Stimulated activated naive B cell treated with anti-CD40 and anti-IgM and Interleukin-4, amounts not matched to agents 10 μg/mL and 1 μg/mL and 100 μg/mL, for 72 hours (primary cell): Measurements from ENCODE around the gene ANKRD11.

ENCODE experiments used
- ATAC-seq, 2 donors: fragments of 150-1000 bp; cut with Tn5 transposase; replicated peaks; 2 replicates each; pipeline ENCODE4 v1.10.0; 2021; ENCODE audit warnings: moderate library complexity in 1 of 2
- DNase-seq: peaks from one replicate; pipeline ENCODE4 v3.0.0; 2021
- H3K27ac Mint-ChIP-seq: one replicate; pipeline ENCODE4 v1.8.0; 2022; ENCODE audit warnings: mild to moderate bottlenecking, mixed read lengths
- H3K27me3 Mint-ChIP-seq, 2 donors: one replicate each; pipeline ENCODE4 v1.8.0; 2022; ENCODE audit warnings: mixed read lengths in 2 of 2
- H3K36me3 Mint-ChIP-seq, 2 donors: one replicate each; pipeline ENCODE4 v1.8.0; 2022; ENCODE audit warnings: mixed read lengths in 2 of 2, mild to moderate bottlenecking in 1 of 2
- H3K4me1 Mint-ChIP-seq, 2 donors: one replicate each; pipeline ENCODE4 v1.8.0; 2022; ENCODE audit warnings: mixed read lengths in 2 of 2, mild to moderate bottlenecking in 1 of 2
- H3K4me3 Mint-ChIP-seq, 2 donors: one replicate each; pipeline ENCODE4 v1.8.0; 2022; ENCODE audit warnings: mild to moderate bottlenecking in 2 of 2, mixed read lengths in 2 of 2, moderate library complexity in 1 of 2
- H3K9me3 Mint-ChIP-seq, 2 donors: one replicate each; pipeline ENCODE4 v1.8.0; 2022; ENCODE audit warnings: mixed read lengths in 2 of 2, mild to moderate bottlenecking in 1 of 2

The ANKRD11 gene

DNA sequence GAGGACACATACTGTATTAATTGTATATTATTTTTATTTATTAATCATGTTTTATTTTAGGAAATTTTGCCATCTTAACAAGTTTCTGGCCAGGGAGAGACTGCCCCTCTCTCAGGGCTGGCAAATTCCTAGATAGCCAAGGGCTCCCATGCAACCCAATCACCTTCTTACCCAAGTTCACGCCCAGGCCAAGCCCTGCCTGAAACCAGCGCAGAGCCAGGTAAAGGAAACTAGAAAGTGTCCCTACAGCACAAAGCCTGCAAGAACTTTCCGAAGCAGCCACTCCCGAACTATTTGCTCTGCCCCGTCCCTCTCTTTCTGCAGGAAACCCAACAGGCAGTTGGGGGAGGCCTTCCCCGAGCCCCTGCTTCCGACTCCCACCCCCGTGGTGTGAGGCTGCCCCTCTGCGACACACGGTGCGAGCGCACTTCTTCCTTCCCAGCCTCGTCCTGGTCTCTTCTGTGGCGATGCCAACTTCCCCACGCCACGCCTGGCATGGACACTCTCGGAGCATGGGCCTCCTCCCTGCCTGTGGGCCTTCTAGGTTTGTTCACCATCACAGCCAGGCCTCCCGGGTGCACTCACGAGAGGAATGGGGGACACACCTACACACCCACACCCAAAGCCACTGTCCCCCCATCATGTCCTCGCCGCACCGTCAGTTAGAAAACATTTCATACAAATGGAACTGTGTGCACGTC, 172.5 kb downstream of the ANKRD11 start:
- Mint-ChIP-seq H3K27me3 (no peaks in the 10 kb centered on the region), H3K4me3 (peak overlapping the region in 1 of 2 donors; percentile 51), H3K4me1 (peaks cover 81 to 97% of the 10 kb centered on the region in 2 donors), H3K36me3 (peaks cover 50 to 66% of the 10 kb centered on the region in 2 donors), H3K9me3 (no peaks in the 10 kb centered on the region), H3K27ac (peak overlapping the region; percentile 87)
- ATAC-seq (no peak), DNase-seq (no peak)

DNA sequence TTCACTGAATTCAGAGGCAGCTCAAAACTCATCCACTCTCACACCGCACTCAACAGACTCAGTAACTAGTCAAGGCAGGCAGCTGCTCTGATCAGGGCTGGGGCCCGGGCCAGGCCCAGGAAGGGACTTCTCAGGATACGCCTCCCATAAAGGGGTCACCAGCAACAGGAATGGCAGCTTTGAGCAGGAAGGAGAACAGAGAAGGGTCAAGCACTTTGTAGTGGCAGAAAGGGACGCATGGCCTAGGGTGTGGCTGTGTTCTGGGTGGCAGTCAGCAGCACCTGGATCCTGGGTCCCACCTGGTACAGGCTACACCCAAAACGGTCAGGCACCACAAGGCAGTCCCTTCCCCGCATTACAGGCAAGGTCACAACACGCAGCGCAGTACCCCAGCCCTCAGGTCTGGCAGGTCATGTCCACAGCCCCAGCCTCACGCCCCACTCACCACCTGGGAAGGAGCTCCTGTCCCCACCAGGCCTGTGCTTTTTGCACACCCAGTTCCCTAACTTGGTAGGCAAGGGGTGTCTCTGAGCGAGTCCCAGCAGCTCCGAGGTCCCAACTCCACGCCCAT, 173.2 kb downstream of the ANKRD11 start:
- Mint-ChIP-seq H3K27me3 (no peaks in the 10 kb centered on the region), H3K27ac (peak overlapping the region; percentile 73), H3K4me1 (peaks cover 77 to 92% of the 10 kb centered on the region in 2 donors), H3K36me3 (peaks cover 48 to 64% of the 10 kb centered on the region in 2 donors), H3K4me3 (peak overlapping the region; percentile 20 to 29), H3K9me3 (no peaks in the 10 kb centered on the region)
- ATAC-seq (no peak), DNase-seq (no peak)

DNA sequence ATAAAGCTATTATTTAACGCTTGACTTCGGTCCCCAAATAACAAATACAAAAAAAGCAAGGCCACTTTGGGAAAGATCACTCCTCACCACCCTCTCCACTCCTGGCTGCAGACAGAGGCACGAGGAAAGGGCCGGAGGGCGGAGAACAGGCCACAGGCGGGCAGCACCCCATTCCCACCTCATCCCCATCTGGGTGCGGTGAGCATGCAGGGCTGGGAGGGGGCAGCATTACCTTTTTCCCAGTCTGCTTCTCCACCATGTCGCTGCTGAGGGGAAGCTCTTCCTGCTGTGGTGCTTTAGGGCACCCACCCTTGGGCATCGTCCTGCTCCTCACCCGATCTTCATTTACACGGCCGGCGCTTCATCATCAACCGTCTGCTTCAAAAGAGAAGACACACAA, 173.7 kb downstream of the ANKRD11 start:
- ATAC-seq (no peak), DNase-seq (no peak)
- Mint-ChIP-seq H3K27ac (peak overlapping the region; percentile 94), H3K36me3 (peaks cover 45 to 60% of the 10 kb centered on the region in 2 donors), H3K4me1 (peaks cover 72 to 87% of the 10 kb centered on the region in 2 donors), H3K9me3 (no peaks in the 10 kb centered on the region), H3K4me3 (peak overlapping the region; percentile 20 to 73), H3K27me3 (no peaks in the 10 kb centered on the region)

DNA sequence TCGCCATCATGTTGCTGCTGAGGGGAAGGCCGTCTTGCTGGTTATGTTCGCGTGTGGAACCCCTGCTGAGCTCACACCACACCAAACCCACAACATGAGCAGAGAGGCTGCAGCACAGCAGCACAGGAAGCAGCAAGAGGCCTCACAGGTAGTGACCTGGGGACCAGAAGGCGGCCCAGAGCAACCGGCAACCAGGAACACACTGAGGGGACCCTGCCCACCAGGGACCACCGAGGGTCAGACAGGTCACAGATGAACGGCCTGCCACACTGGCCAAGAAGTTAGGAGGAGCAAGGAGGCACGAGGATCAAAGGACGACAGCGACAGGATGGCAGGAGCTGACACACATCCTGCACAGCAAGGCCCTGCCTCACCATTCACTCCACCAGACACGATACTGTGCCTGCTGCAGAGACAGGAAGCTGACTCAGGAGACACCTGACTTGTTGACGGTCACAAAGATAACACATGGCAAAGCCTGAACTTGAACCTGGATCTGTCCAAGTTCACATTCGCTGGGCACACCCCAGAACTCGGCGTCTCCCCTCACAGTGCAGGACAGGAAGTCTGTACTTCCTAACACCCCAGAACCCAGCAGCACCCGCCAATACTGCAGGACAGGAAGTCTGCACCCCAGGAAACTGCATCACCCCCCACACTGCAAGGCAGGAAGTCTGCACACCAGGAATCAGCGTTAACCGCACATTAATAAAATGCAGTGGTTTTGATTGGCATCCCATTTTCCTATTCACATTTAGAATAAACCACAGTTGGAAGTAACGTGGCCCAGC, 174.4 kb downstream of the ANKRD11 start:
- H3K4me1 Mint-ChIP-seq, result peaks cover 72 to 88% of the 10 kb centered on the region in 2 donors
- DNase-seq, result peak; percentile 15
- H3K4me3 Mint-ChIP-seq, result peak overlapping the region; percentile 58 to 73
- peak overlapping the region; percentile 94 for H3K27ac Mint-ChIP-seq
- peak; percentile 73 to 80 for ATAC-seq
- no peaks in the 10 kb centered on the region for H3K9me3 Mint-ChIP-seq
- H3K36me3 Mint-ChIP-seq, result peaks cover 45 to 62% of the 10 kb centered on the region in 2 donors
- H3K27me3 Mint-ChIP-seq, result no peaks in the 10 kb centered on the region

DNA sequence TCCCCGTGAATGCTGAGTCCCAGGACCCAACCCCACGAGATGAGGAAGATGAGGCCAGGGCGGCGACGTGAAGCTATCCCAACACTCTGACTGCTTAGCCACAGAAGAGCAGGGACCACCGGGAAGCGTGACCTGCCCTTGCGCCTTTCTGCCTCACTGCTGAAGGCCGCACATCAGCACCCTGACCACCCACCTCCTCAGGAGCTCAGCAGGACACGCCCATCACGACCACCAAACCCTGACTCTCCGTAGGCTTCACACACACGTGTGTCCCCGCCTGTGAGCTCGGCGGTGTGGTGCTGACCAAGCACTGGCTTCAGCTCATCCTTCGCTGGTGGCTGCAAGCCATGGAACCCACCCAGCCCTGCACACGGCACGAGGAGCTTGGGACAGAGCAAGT, 175.1 kb downstream of the ANKRD11 start:
- Mint-ChIP-seq H3K4me3 (no peak overlapping the region), H3K27me3 (no peaks in the 10 kb centered on the region), H3K9me3 (no peaks in the 10 kb centered on the region), H3K27ac (peak overlapping the region; percentile 94), H3K36me3 (peaks cover 45 to 63% of the 10 kb centered on the region in 2 donors), H3K4me1 (peaks cover 66 to 86% of the 10 kb centered on the region in 2 donors)
- DNase-seq (no peak), ATAC-seq (no peak)

DNA sequence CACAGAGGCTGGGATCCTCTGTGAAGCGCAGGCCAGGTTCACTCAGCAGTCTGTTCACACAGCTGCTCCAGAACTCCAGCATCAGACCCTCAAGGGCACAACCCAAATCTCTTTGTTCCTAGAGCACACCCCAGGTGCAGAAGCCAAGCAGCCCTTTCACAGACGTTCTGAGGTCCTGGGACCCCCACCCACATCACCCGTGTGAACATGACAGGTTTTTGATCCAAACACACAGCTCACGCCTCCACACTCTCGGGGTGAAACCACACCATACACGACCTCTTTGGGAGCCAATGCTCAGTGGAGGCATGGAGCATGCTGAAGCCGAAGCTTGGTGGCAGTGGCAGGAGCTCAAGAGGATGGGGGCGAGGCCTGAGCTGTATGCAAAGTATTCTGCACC, 175.5 kb downstream of the ANKRD11 start:
- DNase-seq, result no peak
- H3K4me1 Mint-ChIP-seq, result peaks cover 65 to 86% of the 10 kb centered on the region in 2 donors
- H3K36me3 Mint-ChIP-seq, result peaks cover 48 to 63% of the 10 kb centered on the region in 2 donors
- no peak for ATAC-seq
- H3K27me3 Mint-ChIP-seq, result no peaks in the 10 kb centered on the region
- no peak overlapping the region for H3K4me3 Mint-ChIP-seq
- H3K27ac Mint-ChIP-seq, result peak overlapping the region; percentile 65
- no peaks in the 10 kb centered on the region for H3K9me3 Mint-ChIP-seq

DNA sequence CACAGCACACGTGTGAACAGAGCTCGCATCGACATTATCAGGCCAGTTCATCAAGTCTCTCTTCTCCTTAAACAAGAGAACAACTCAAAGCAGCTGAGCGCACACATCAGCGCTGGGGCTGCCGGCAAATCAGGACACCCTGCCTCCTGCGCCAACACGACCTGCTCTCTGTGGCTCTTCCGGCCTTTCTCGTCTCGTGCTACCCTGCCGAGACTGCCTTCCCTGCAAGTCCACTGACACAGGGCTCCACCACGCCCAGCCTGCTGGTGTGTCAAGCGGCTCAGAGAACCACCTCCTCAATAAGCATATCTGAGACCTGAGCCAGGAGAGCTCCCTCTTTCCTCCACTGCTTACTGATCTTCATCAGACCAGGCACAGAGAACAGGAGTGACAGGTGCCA, 176.0 kb downstream of the ANKRD11 start:
- H3K27ac Mint-ChIP-seq, result peak overlapping the region; percentile 65
- peaks cover 63 to 86% of the 10 kb centered on the region in 2 donors for H3K4me1 Mint-ChIP-seq
- no peak for DNase-seq
- H3K36me3 Mint-ChIP-seq, result peaks cover 45 to 62% of the 10 kb centered on the region in 2 donors
- no peak for ATAC-seq
- H3K9me3 Mint-ChIP-seq, result no peaks in the 10 kb centered on the region
- H3K27me3 Mint-ChIP-seq, result no peaks in the 10 kb centered on the region
- H3K4me3 Mint-ChIP-seq, result no peak overlapping the region

DNA sequence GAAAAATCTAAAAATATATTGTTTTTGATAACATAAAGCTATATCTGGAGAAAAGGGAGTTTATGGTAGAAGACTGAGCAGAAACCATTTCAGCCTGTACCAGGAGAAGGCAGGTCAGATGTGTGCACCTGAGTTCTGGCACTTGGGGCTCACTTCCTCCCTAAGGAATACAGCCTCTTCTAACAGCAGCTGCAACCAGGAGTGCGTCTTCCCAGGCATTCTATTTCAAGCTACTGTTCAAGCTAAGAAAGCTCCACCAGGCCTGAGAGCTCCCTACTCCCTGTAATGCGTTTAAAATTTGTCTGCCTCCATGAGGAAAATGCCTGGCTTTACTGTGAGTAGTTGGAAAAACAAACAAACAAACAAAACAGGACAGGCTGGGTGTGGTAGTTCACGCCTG, 176.8 kb downstream of the ANKRD11 start:
- no peak overlapping the region for H3K4me3 Mint-ChIP-seq
- H3K27ac Mint-ChIP-seq, result no peak overlapping the region

DNA sequence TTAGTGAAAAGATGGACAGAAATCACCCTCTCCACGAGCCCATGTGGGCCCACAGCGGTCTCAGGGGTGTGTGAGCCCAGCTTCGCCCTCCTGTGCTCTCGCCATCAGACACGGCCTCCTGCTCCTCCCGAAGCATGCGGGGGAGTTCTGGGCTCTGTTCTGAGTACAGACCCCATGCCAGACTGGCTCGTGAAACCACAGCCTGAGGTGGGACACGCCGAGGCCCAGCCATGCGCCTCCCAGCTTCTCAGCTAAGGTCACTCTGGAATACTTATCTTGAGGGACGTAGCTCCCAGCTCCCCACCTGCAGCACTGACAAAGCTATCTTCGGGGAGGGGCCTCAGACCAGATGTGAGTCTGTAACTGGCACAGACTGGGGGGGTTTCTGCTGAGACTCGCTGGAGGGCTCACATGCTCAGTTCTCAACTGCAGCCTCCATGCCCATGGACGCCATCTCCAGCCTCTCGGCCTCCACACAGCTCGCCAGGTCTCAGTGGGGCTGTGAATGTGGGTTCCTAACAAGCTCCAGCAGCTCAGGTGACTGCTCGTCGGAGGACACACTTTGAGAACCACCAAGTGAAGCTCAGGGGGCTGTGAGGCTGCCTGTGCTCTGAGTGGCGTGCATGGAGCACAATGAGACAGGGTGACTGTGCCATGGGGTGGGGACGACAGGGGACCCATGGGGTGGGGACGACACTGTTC, 177.6 kb downstream of the ANKRD11 start:
- no peak overlapping the region for H3K4me3 Mint-ChIP-seq
- no peaks in the 10 kb centered on the region for H3K9me3 Mint-ChIP-seq
- ATAC-seq, result no peak
- H3K27me3 Mint-ChIP-seq, result no peaks in the 10 kb centered on the region
- peaks cover 34 to 60% of the 10 kb centered on the region in 2 donors for H3K36me3 Mint-ChIP-seq
- no peak overlapping the region for H3K27ac Mint-ChIP-seq
- no peak for DNase-seq
- peaks cover 59 to 86% of the 10 kb centered on the region in 2 donors for H3K4me1 Mint-ChIP-seq

More for the DNA sequence above, 176.8 kb downstream of the ANKRD11 start:
- Mint-ChIP-seq H3K4me1 (peaks cover 62 to 86% of the 10 kb centered on the region in 2 donors), H3K27me3 (no peaks in the 10 kb centered on the region), H3K9me3 (no peaks in the 10 kb centered on the region), H3K36me3 (peaks cover 41 to 64% of the 10 kb centered on the region in 2 donors)
- DNase-seq (no peak), ATAC-seq (no peak)

DNA sequence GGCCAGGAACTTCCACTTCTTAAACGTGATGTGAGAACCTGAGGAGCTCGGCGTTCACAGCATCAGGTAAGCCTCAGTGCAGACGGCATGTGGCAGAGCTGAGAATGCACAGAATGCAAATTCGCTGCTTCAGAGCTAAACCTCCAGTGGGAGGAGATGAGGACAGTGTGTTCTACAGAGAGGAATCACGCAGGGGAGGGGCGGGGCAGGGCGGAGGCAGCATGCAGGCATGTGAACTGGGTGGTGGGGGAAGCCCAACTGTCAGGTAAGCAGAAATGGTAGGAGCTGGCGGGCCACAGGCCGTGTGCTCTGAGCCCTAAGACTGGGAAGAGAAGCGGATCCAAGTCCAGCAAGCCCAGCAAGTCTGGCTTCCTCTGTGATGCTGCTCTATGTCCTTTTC, 178.2 kb downstream of the ANKRD11 start:
- no peaks in the 10 kb centered on the region for H3K9me3 Mint-ChIP-seq
- DNase-seq (no peak), ATAC-seq (no peak)
- no peak overlapping the region for H3K27ac Mint-ChIP-seq
- H3K36me3 Mint-ChIP-seq, result peaks cover 34 to 61% of the 10 kb centered on the region in 2 donors
- H3K4me3 Mint-ChIP-seq, result no peak overlapping the region
- no peaks in the 10 kb centered on the region for H3K27me3 Mint-ChIP-seq
- H3K4me1 Mint-ChIP-seq, result peaks cover 59 to 86% of the 10 kb centered on the region in 2 donors

DNA sequence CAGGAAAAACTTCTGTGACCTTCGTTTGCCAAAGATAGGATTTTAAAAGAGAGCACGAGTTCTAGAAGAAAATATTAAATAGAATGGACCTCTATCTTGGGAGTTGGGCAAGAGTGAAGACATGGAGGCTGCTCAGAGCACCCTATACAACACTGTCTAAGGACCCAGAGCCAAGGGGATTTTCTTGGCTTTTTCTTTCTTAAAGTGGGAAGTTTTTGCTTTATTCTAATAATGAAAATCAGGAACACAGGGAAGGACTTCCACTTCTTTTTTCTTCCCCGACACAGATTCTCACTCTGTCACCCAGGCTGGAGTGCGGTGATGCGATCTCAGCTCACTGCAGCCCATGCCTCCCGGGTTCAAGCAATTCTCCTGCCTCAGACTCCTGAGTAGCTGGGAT, 178.7 kb downstream of the ANKRD11 start:
- Mint-ChIP-seq H3K9me3 (no peaks in the 10 kb centered on the region), H3K4me3 (no peak overlapping the region), H3K36me3 (peaks cover 34 to 62% of the 10 kb centered on the region in 2 donors), H3K27me3 (no peaks in the 10 kb centered on the region), H3K4me1 (peaks cover 59 to 84% of the 10 kb centered on the region in 2 donors), H3K27ac (no peak overlapping the region)
- DNase-seq (no peak), ATAC-seq (no peak)

DNA sequence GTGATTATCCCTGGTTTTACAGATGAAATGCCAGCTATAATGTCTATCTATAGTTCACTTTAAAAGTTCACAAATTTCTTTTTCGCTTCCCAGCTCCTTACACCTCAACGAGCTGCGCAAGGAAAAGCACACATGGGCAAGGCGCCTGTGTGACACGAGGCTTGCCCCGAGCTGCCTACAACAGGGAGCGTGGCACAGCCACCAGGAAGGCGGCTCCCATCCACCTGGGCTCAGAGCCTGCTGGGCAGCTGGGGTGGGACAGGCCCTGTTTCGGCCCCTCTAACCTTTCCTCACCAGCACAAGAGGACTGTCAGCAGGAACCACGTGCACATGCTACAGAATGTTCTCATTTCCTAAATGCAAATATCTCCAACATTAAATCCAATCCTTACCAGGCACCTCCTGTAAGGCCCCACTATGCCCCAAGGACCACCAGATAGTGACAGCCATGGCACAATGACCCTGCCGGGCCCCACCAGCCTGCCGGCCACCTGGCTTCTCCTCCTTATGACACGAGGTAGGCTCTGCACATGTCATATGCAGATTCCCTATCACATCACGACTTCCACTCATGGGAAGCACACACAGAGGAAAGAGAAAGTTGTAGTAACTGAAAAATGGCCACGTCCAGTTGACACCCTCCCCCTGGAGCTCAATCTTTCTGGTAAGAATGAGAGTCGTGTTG, 180.8 kb downstream of the ANKRD11 start:
- H3K4me1 Mint-ChIP-seq, result peaks cover 41 to 67% of the 10 kb centered on the region in 2 donors
- ATAC-seq, result no peak
- no peak overlapping the region for H3K27ac Mint-ChIP-seq
- H3K9me3 Mint-ChIP-seq, result no peaks in the 10 kb centered on the region
- H3K27me3 Mint-ChIP-seq, result no peaks in the 10 kb centered on the region
- no peak overlapping the region for H3K4me3 Mint-ChIP-seq
- peaks cover 24 to 49% of the 10 kb centered on the region in 2 donors for H3K36me3 Mint-ChIP-seq
- DNase-seq, result no peak

DNA sequence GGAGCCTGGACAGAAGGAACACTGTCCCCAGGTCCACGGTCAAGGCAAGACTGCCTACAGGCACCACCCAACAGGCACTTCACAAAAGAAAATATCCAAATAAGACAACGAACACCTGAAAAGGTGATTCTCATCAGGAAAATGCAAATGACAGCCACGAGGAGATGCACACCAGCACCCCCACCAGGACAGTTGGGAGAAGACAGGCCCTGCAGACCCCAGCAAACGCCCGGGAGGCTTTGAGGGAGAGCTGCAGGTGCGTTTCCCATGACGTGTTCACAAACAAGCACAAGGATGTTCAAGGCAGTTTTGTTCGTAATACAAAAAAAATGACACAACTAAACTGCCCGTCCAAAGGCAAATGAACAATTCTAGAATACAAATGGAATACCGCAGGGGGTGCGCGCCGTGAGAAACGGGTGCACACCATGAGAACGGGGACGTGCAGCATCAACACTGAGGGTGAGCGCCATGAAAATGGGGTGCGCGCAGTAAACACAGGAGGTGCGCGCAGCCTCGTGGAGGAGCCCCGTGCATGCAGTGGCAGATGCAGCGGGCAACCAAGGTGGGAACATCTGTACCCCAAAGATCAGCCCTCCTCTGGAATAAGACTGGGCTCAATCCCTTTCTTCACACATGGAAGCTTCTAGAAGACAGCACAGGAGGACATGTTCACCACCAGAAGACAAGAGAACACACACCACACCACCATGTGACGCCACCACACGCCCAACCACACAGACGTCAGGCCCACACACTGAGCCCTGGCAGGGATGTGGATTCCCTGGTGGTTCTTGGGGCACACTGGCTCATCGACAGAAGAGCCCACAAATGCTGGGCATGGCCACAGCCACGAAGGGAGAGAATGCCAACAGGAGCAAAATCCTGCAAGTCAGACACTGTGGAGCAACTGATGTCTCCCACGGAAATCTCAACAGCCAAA, 181.7 kb downstream of the ANKRD11 start:
- DNase-seq (no peak), ATAC-seq (peak in 1 of 2 donors; percentile 52)
- Mint-ChIP-seq H3K4me3 (no peak overlapping the region), H3K9me3 (no peaks in the 10 kb centered on the region), H3K27me3 (no peaks in the 10 kb centered on the region), H3K4me1 (peaks cover 43 to 67% of the 10 kb centered on the region in 2 donors), H3K36me3 (peaks cover 27 to 51% of the 10 kb centered on the region in 2 donors), H3K27ac (peak overlapping the region; percentile 44)
